Ovary (tissue), 9 donors: ENCODE measurements around the gene LUC7L3. TPM values are rescaled to one million over a fixed set of nuclear protein-coding genes. Genes with fewer than 3 reads are reported as not detected.
"Not testable (repeated sequence)": the region's sequence is repeated elsewhere in the genome, so short reads cannot be mapped to it uniquely, and the experiment has no call there.

Experiments used
- DNase-seq, 5 donors: peaks; one replicate each; pipeline ENCODE4 v3.0.0-alpha.2; 2019 to 2020
- H3K27ac ChIP-seq, 2 donors: fragments of 200-600 bp; one replicate each; pipeline versions ENCODE4 v1.5.1 to v1.8.0; 2019 to 2022
- H3K27me3 ChIP-seq: fragments of 200-600 bp; one replicate; pipeline ENCODE4 v1.8.0; 2022
- H3K36me3 ChIP-seq: fragments of 200-600 bp; sonication (generic); one replicate; pipeline ENCODE4 v1.5.1; 2019
- H3K4me1 ChIP-seq: one replicate; pipeline ENCODE4 v1.8.1; 2013; ENCODE audit warnings: mild to moderate bottlenecking, moderate library complexity; ENCODE audit not compliant: insufficient read depth
- H3K4me3 ChIP-seq: fragments of 200-600 bp; sonication (generic); one replicate; pipeline ENCODE4 v1.5.1; 2017
- H3K9me3 ChIP-seq, 2 donors: fragments of 200-600 bp in 1 of 2; sonication (generic) in 1 of 2; one replicate each; pipeline versions ENCODE4 v1.5.1 to v1.8.1; 2013 to 2019; ENCODE audit warnings: mild to moderate bottlenecking in 1 of 2, moderate library complexity in 1 of 2
- EP300 ChIP-seq: sonication (generic); formaldehyde crosslinking; IDR thresholded peaks from one replicate; pipeline ENCODE4 v1.6.1; 2017; ENCODE audit warnings: antibody characterized with exemption
- POLR2A ChIP-seq: fragments of 450-650 bp; IDR thresholded peaks from one replicate; pipeline ENCODE4 v1.6.1; 2017; ENCODE audit warnings: antibody characterized with exemption, mild to moderate bottlenecking, moderate library complexity
- WGBS, 3 donors: extraction: QIAGEN DNeasy Blood & Tissue Kit in 1 of 3; methylation state at CpG; one replicate each; pipeline versions ENCODE4 v1.1.5 to v1.1.7; 2013 to 2017; 5-methylcytosine and 5-hydroxymethylcytosine counted together
- intact Hi-C, 4 donors: fragments of 100-400 bp; cut with DNase I; formaldehyde crosslinking; loops; one replicate each; pipeline versions ENCODE4 v1.11.0 to v1.15.1; 2022 to 2023
- polyA plus RNA-seq, 2 donors: library from polyadenylated mRNA; stranded (reverse); fragments of 200-250 nt in 1 of 2; fragments of 350-450 nt in 1 of 2; fragmentation: Illumina TruSeq in 1 of 2; extraction: RNeasy Lipid Tissue Mini Kit (QIAGEN cat#74804) in 1 of 2; gene quantifications; one replicate each; pipeline ENCODE4 v1.2.3, GENCODE V29; 2013 to 2014
- total RNA-seq, 7 donors: library from RNA; depleted of rRNA in 2 of 7; stranded (reverse); fragments of >200 nt in 2 of 7; fragmentation: NEBNext Ultra II Directional in 3 of 7; extraction: Animal tissue kit (Norgen Biotek cat#: 25700) in 3 of 7; gene quantifications; one replicate each; pipeline versions ENCODE4 v1.1.0 to v1.2.4, GENCODE V29; 2016 to 2023
- TF ChIP-seq, protein P1 (sequence below), 3 donors: fragments of 450-650 bp in 2 of 3; fragments of 200-600 bp in 1 of 3; IDR thresholded peaks; one replicate each; pipeline versions ENCODE4 v1.5.1 to v1.8.0; 2016 to 2022; ENCODE audit warnings: antibody characterized with exemption in 3 of 3, mild to moderate bottlenecking in 1 of 3
- donor health status: DM: no; HTN: no; CAD: no; lungs with moderate emphysema.
- donor health status: DM: no; HTN: no; CAD: no.
- donor health status: Bipolar disorder and iron deficiency.
- donor health status: DM: yes; HTN: yes; CAD: no.
- donor health status: DM: no; HTN: no; CAD: no.
- donor health status: DM: yes; HTN: yes; CAD: no.

LUC7L3 gene
- total and polyA plus RNA-seq, 9 donors, result 96.5 to 172 (median 139) TPM

DNA sequence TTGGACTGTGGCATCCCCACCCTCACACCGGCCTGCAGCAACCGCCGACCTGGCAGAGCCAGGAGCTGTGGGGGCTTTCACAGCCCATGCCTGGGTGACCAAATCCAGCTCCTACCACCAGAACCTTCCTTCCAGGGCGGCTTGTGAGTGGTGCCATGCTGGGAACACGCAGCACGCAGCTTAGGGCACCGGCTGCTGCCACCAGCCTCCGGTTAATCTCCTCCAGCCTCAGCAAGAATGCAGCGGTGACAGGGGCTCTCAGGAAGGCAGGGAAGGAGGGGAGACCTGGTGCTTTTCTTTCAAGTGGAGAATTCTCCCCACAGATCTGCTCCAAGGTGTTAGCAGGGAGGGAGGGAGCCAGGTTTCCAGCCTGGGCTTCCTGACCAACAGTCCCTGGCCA, 80.2 kb downstream of the LUC7L3 start:
- WGBS, 3 donors, result 88 to 92% (median 92%) methylated on average over 9 of the region's 9 CpGs
- DNase-seq, result no peak
- Histone ChIP-seq H3K27me3 (no peaks in the 10 kb centered on the region), H3K9me3 (no peaks in the 10 kb centered on the region), H3K4me3 (no peak overlapping the region), H3K4me1 (peaks cover 5% of the 10 kb centered on the region), H3K36me3 (no peaks in the 10 kb centered on the region), H3K27ac (no peak overlapping the region)
- intact Hi-C loops, result no loop called here
- TF ChIP-seq EP300 (no peak), POLR2A (no peak)
- TF ChIP-seq, protein P1, sequence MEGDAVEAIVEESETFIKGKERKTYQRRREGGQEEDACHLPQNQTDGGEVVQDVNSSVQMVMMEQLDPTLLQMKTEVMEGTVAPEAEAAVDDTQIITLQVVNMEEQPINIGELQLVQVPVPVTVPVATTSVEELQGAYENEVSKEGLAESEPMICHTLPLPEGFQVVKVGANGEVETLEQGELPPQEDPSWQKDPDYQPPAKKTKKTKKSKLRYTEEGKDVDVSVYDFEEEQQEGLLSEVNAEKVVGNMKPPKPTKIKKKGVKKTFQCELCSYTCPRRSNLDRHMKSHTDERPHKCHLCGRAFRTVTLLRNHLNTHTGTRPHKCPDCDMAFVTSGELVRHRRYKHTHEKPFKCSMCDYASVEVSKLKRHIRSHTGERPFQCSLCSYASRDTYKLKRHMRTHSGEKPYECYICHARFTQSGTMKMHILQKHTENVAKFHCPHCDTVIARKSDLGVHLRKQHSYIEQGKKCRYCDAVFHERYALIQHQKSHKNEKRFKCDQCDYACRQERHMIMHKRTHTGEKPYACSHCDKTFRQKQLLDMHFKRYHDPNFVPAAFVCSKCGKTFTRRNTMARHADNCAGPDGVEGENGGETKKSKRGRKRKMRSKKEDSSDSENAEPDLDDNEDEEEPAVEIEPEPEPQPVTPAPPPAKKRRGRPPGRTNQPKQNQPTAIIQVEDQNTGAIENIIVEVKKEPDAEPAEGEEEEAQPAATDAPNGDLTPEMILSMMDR (IDR thresholded peaks at IDR 0.05), result no peak

DNA sequence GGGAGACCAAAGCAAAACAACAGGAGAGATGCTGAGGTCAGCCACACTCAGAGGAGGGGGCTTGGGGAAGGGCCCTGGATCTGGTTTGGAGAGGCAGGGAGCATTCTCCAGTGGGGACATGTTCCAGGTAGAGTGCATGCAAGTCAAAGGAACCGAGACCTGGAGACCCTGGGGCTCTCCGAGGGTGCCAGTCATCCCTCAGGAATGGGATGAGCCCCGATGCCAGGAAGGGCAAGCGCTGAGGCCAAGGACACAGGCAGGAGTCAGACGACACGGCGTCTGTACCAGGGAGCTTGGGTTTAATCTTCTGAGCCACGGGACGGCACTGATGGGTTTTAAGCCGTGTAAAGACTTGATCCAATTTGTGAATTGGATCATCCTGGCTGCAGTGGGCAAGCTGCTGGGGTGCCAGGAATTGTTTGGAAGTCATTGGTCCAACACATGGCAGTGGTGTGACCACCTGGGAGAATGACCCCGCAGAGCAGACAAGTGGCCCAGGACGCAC, 80.8 kb downstream of the LUC7L3 start:
- WGBS, 3 donors, result 66 to 84% (median 76%) methylated on average over 12 of the region's 12 CpGs
- Histone ChIP-seq H3K27me3 (no peaks in the 10 kb centered on the region), H3K9me3 (no peaks in the 10 kb centered on the region), H3K27ac (no peak overlapping the region), H3K36me3 (no peaks in the 10 kb centered on the region), H3K4me3 (no peak overlapping the region), H3K4me1 (peaks cover 5% of the 10 kb centered on the region)
- DNase-seq, result no peak
- TF ChIP-seq, protein P1 (IDR thresholded peaks at IDR 0.05), result no peak
- intact Hi-C loops, result no loop called here

DNA sequence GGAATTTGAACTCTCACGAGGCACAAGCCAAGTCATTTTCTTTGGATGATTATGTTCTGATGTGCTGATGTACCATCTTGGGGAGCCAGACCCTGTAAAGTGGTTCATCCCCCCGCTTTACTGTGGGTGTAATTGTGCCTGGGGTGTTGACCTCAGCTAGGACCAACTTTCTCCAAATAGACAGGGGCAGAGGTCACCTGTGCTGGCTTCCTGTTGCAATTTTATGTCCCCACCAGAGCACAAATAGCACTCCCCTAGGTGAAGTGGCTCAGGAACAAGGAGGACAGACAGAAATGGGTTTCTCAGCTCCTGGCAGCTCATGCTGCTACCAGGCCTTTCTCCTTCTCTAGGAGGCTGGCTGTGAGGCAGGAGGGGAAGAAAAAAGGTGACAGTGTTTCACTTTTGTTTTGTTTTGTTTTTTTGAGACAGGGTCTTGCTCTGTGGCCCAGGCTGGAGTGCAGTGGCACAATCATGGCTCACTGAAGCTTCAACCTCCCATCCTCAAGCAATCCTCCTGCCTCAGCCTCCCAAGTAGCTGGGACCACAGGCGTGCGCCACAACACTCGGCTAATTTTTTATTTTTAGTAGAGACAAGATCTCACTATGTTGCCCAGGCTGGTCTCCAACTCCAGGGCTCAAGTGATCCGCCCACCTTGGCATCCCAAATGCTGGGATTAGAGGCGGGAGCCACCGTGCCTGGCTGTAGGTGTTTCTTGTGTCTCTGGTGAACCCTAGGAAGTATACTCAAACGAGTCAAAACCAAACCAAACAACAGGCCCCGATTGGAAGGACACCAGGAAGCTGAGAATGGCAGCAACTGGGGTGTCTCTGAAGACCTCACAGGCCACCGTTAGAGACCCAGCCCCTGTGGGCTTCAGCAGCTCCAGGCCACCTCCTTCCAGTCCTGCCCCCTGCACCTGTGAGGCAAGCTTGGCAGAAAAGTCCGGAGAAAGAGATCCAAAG, 83.5 kb downstream of the LUC7L3 start:
- H3K27me3 ChIP-seq, result no peaks in the 10 kb centered on the region
- peaks cover 3% of the 10 kb centered on the region for H3K4me1 ChIP-seq
- H3K36me3 ChIP-seq, result no peaks in the 10 kb centered on the region
- H3K4me3 ChIP-seq, result no peak overlapping the region
- no peaks in the 10 kb centered on the region for H3K9me3 ChIP-seq
- intact Hi-C loops, result no loop called here
- no peak overlapping the region for H3K27ac ChIP-seq
- no peak for TF ChIP-seq EP300
- TF ChIP-seq POLR2A, result no peak
- TF ChIP-seq, protein P1 (IDR thresholded peaks at IDR 0.05), result no peak
- WGBS, 3 donors, result 82 to 83% (median 83%) methylated on average over 12 of the region's 12 CpGs
- DNase-seq, result no peak

DNA sequence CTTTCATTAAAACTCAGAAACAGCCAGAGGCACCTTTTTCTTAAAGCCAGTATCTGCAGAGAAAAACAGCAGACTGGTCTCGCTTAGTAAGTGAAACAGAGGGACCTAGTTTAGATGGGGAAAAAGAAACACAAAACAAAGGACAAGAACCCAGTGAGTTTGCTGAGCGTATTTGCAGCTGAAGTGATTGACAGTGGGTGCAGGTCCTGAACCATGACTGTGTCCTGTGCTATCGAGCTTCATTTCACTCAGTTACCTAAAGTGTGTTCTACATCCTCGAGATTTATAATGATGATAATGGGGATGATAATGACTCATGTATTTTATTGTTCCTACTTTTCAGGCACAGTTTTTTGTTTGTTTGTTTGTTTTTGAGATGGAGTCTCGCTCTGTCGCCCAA, 84.3 kb downstream of the LUC7L3 start:
- no peaks in the 10 kb centered on the region for H3K36me3 ChIP-seq
- no peak overlapping the region for H3K27ac ChIP-seq
- no peak overlapping the region for H3K4me3 ChIP-seq
- TF ChIP-seq EP300, result no peak
- no peak for TF ChIP-seq POLR2A
- TF ChIP-seq, protein P1 (IDR thresholded peaks at IDR 0.05), result no peak
- intact Hi-C loops, result no loop called here
- H3K4me1 ChIP-seq, result peaks cover 3% of the 10 kb centered on the region
- 80 to 88% (median 81%) methylated on average over 6 of the region's 6 CpGs for WGBS, 3 donors
- no peaks in the 10 kb centered on the region for H3K27me3 ChIP-seq
- DNase-seq, result no peak
- no peaks in the 10 kb centered on the region for H3K9me3 ChIP-seq

DNA sequence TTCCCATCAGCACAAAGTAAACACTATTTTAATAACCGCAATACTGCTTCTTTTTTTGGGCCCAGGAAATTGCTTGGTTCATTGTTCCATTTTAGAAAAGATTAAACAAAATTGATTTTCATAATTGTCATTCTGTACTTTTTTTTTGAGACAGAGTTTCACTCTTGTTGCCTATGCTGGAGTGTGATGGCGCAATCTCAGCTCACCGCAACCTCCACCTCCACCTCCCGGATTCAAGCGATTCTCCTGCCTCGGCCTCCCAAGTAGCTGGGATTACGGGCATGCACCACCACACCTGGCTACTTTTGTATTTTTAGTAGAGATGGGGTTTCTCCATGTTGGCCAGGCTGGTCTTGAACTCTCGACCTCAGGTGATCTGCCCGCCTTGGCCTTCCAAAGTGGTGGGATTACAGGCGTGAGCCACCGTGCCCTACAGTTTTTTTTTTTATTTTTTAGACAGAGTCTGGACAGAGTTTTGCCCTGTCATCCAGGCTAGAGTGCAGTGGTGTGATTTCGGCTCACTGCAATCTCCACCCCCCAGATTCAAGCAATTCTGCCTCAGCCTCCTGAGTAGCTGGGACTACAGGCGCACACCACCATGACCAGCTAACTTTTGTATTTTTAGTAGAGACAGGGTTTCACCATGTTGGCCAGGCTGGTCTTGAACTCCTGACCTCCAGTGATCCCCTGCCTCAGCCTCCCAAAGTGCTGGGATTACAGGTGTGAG, 85.5 kb downstream of the LUC7L3 start:
- H3K4me1 ChIP-seq, DNase-seq, H3K36me3 ChIP-seq, H3K4me3 ChIP-seq, H3K27me3 ChIP-seq, H3K27ac ChIP-seq, H3K9me3 ChIP-seq, intact Hi-C loops: not testable (repeated sequence)
- 93 to 97% (median 96%) methylated on average over 13 of the region's 13 CpGs for WGBS, 3 donors
